ENCODE data around the gene HPSE2.

DNA sequence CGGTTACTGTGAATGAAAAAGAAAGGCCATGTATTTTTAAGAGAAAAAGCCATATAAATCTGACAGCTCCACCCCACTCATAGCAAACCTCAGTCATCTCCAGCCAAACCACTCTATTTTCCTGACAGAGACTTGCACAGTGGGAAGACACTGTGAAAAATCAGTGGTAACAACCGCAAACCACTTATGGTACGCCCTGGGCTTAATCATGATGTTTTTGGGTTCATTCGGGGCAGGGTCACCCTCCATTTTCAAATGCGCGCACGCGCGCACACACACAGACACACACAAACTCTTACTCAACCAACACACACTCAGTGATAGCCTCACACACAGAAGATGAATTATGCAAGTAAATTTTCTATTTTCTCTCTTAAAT lies 706.9 kb downstream of the HPSE2 start:
- no peak for TF ChIP-seq SMC3 (IDR thresholded peaks at IDR 0.05)
- no peak for TF ChIP-seq CEBPB (IDR thresholded peaks at IDR 0.05)
- TF ChIP-seq CTCF (IDR thresholded peaks at IDR 0.05), result no peak
- TF ChIP-seq PBX3 (IDR thresholded peaks at IDR 0.05), result no peak
- TF ChIP-seq NR3C1 (IDR thresholded peaks at IDR 0.05), result no peak
- no peak for TF ChIP-seq EHF (CRISPR knock-in tag; IDR thresholded peaks at IDR 0.05)
- no peak for TF ChIP-seq POLR2A (IDR thresholded peaks at IDR 0.05; ENCODE audit: low read length)
- TF ChIP-seq JUNB (IDR thresholded peaks at IDR 0.05), result no peak
- TF ChIP-seq BHLHE40 (IDR thresholded peaks at IDR 0.05; ENCODE audit: low read depth, low read length), result no peak
- TF ChIP-seq, protein P1, sequence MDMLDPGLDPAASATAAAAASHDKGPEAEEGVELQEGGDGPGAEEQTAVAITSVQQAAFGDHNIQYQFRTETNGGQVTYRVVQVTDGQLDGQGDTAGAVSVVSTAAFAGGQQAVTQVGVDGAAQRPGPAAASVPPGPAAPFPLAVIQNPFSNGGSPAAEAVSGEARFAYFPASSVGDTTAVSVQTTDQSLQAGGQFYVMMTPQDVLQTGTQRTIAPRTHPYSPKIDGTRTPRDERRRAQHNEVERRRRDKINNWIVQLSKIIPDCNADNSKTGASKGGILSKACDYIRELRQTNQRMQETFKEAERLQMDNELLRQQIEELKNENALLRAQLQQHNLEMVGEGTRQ (IDR thresholded peaks at IDR 0.05), result no peak

All from A549 (cell line).